HG03442 (cell line): Measurements from ENCODE around the gene TCHP.

Experiments used
- ATAC-seq: cut with Tn5 transposase; IDR thresholded peaks from one replicate; pipeline ENCODE4 v1.9.1; 2021; ENCODE audit warnings: mild to moderate bottlenecking, moderate library complexity; ENCODE audit not compliant: unreplicated experiment

Gene TCHP

DNA sequence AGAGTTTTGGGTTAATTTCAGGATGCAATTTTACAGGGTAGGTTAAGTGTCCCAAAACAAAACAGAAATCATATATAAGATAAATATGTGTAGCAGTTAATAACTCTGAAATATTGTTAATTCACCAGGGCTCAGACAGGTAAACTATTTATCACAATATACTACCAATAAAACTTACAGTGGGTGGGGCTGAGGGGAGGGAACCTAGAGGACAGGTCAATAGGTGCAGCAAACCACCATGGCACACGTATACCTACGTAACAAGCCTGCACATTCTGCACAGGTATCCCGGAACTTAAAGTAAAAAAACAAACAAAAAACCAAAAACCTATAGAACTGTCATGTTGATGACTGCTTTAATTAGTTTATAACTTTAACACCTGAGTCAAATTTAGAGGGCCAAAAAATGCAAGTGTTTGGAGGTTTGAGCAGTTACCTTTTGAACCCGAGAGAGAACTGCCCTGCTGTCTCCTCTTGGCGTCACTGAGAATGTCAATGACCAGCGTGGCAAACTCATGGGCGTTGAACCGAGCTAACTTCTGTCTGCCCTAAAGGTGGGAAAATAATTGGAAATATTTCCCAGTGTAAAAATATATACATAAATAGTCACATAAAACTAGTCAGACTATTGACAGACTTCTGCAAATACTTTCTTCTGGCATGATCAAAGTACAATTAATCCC is 59.5 kb downstream of the TCHP start:
- ATAC-seq, result no peak

DNA sequence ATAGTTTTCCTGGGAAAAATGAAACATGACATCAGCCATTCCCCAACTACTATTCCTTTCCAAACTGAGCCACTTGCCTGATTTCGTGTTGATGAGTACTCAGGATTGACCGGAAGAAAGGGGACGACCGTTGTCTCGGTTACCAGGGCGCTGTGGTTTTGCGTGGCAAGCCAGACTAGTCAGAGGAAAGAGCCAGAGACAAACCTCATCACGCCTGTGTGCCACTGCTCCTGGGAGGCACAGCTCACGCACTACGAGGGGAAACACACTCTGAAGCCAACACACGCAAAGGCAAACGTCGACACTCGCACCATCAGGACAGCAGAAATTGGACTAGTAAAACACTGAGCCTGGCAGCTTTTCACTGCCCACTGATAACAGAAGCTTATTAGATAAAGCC is 61.1 kb downstream of the TCHP start:
- no peak for ATAC-seq

DNA sequence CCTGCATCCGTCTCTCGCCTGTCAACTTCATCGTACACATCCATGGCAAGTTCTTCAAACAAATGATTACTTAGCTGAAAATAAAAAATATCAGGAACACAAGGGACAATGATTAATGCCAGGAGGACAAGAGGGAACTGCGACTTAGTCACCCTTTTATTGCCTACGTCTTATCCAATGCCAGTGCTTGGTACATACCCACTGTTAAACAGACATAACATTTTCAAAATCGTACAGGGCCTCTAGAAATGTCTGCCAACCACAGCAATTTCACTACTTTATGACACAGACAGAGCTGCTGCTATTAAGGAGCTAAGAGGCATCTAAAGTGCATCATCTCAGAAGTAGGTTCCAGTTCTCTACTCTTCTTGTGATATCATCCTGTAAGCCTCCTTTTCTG is 61.5 kb downstream of the TCHP start:
- ATAC-seq, result no peak

DNA sequence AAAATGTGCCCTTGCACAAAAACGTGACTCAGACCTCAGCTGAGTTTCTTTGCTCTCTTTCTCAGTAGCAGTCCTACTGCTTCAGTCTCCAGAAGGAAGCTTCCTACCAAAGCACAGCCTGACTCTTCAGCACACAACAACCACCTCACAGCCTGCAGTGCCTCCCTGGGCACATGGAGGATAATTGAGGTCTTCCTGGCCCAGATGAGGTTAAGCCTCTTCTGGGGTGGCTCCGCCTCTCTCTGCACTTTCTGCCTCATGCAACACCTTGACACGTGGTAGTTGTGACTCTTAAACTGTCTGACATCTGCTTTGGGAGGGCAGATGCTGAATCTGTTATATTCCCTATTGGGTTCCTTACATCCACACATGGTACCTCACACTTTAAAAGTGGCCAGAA is 62.3 kb downstream of the TCHP start:
- ATAC-seq, result no peak

DNA sequence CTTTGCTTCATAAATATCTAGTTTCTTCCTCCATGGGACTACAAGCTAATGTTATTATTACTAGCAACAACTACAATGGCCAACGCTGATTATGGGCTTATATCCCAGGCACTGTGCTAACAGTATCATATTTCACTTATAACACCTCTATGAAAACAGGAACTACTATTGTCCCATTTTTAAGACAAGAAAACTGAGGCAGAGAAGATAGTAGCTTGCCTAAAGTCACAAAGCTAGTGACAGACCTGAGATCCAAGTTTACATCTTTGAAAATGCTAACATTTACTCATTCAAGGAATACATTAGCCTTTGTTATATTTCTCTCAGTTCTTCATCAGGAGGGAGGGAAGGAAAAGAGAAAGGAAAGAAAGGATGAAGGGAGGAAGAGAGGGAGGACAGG is 63.3 kb downstream of the TCHP start:
- no peak for ATAC-seq

DNA sequence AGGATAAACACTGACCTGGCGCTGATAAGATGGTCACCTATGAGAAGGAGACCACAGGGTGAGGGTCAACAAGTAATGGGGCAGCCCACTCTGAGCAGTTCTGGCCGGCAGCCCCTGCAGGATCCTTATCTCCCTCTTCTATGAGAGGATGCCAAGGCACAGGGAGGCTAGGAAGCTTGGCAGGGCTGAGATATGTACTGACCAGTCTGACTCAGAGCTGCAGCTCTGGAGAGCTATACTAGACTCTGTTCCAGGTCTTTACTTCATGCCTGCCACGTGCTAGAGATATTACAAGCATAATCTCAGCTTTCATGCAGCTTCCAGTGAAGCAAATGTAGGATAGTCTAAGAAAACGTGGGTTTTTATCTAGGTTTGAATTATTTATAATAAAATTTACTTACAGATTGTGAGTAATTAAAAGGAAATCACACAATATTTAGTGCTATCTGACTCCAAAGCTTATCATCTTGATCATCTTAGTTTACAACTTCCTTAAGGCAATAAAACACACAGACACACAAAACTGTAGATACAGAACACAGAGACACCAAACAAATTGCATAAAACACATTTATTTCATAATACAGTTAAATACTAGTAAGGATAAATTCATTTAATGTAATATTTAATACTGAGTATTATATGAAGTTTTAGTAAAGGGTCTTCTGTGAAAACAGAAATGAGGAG is 63.8 kb downstream of the TCHP start:
- ATAC-seq, result no peak

DNA sequence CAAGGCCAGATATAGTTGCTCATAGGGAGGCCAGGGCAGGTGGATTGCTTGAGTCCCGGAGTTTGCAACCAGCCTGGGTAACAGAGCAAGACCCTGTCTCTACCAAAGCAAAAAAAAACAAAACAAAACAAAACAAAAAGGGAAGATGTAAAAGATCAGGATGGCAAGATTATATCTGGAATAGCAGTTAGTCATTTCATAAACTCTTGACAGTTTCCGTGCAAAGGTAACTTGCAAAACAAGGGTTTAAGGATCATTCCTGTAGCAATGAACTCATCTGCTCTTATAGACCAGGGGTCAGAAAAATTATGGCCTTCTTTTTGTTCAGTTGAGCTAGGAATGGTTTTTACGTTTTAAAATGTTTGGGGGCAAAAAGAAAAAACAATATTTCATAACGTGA is 66.5 kb downstream of the TCHP start:
- no peak for ATAC-seq

DNA sequence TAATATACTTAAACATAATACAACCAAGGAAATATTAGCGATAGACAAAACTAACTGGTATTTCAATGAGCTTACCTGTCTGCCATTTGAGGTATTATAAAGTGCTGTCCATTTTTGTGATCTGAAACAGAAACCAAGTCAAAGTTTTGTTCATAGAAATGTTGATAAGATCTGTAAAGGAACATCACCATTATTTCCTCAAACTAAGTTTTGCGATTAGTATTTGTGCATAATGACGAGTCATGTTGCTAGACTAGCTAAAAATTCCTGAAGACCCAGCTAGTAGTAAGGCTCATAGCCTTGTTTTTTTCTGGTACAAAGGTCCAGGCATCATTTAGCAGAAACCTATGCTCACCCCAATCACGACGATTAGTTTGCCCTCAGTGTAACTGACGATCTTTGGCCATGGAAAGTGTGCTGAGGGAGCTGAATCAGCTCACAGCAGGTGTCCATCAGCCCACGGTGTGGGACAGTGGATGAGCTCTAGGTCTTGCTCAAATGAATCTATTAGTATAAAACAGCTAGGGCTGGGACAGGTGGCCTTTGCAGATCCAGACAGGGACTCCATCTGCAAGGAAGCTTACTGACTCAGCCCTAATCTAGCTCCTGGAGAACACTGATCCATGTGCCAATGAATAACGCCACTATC is 67.4 kb downstream of the TCHP start:
- no peak for ATAC-seq
